Measurements from ENCODE around the gene RGS7BP. TPM values are rescaled to one million over a fixed set of nuclear protein-coding genes. Genes with fewer than 3 reads are reported as not detected.

RGS7BP gene

Small RNA genes lying within 50 kb of the gene (small RNA-seq; reads per million reads assigned to genes)
- gene RN7SL169P (ENCODE audit: low read depth): not detected
- gene RNU6-294P (ENCODE audit: low read depth): not detected

Data from mesenchymal stem cell (in vitro differentiated cells and primary cell).